Fibroblast of the aortic adventitia (primary cell): ENCODE data around the gene ABR. TPM values are rescaled to one million over a fixed set of nuclear protein-coding genes. Genes with fewer than 3 reads are reported as not detected.
"Not testable (repeated sequence)": the region's sequence is repeated elsewhere in the genome, so short reads cannot be mapped to it uniquely, and the experiment has no call there.

ENCODE experiments used
- DNase-seq: peaks from one replicate; pipeline ENCODE4 v3.0.0-alpha.2; 2010; ENCODE audit warnings: low read depth
- H3K4me3 ChIP-seq: 2 replicates; pipeline ENCODE4 v1.5.1; 2011; ENCODE audit warnings: low read depth, mild to moderate bottlenecking, control low read depth, low read length, moderate library complexity
- total RNA-seq: library from RNA; depleted of rRNA; stranded (reverse); fragments of >200 nt; gene quantifications from 2 replicates; pipeline ENCODE4 v1.2.3, GENCODE V29; 2012; ENCODE audit warnings: low replicate concordance
- TF ChIP-seq, protein P1 (sequence below): IDR thresholded peaks from 2 replicates; pipeline ENCODE4 v1.5.1; 2011; ENCODE audit warnings: mild to moderate bottlenecking, low read length, control low read depth, inconsistent platforms; ENCODE audit not compliant: insufficient read depth

ABR gene
- total RNA-seq, 1 donor = 76.8 TPM

DNA sequence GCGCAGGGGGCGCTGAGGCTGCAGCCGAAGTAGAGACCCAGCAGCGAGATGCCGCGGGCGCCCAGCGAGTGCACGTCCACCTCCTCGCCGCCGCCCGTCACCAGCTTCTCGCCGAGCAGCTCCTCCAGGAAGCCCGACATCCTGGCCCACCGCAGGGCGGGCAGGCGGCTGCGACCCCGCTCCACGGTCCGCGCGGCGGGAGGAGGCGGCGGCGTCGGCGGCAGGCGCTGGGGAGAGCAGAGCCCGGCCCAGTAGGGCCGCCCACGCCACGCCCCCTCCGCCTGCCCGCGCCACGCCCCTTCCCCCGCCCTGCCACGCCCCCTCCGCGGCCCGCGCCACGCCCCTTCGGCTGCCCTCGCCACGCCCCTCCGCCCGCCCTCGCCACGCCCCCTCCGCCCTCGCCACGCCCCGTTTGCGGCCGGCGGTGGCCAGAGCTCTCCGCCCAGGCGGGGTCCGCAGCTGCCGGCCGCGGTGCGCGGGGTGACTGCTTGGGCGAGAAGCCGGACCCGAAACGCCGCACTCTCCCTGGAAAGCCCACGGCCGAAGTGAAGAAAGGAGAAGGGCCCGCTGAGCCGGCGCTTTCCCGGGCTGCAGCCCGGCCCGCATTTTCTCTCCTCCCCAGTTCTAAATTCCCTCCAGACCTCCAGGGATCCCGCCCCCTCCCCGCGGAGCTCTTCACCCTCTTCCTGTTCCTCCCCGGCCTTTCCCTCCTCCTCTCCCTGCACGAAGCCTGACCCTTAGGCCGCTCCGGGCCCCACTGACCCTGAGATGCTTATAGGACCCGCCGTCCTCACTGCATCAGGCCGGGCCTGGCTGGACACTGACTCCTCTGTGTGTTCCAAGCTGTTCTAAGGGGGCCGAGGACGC, 200.0 kb downstream of the ABR start, which contains the start of gene NXN:
Gene NXN, minus strand, starts transcription at position 238 of the 867 bp plus-strand sequence.
- peak; percentile 64 for DNase-seq
- TF ChIP-seq, protein P1, sequence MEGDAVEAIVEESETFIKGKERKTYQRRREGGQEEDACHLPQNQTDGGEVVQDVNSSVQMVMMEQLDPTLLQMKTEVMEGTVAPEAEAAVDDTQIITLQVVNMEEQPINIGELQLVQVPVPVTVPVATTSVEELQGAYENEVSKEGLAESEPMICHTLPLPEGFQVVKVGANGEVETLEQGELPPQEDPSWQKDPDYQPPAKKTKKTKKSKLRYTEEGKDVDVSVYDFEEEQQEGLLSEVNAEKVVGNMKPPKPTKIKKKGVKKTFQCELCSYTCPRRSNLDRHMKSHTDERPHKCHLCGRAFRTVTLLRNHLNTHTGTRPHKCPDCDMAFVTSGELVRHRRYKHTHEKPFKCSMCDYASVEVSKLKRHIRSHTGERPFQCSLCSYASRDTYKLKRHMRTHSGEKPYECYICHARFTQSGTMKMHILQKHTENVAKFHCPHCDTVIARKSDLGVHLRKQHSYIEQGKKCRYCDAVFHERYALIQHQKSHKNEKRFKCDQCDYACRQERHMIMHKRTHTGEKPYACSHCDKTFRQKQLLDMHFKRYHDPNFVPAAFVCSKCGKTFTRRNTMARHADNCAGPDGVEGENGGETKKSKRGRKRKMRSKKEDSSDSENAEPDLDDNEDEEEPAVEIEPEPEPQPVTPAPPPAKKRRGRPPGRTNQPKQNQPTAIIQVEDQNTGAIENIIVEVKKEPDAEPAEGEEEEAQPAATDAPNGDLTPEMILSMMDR = peak; percentile 38

DNA sequence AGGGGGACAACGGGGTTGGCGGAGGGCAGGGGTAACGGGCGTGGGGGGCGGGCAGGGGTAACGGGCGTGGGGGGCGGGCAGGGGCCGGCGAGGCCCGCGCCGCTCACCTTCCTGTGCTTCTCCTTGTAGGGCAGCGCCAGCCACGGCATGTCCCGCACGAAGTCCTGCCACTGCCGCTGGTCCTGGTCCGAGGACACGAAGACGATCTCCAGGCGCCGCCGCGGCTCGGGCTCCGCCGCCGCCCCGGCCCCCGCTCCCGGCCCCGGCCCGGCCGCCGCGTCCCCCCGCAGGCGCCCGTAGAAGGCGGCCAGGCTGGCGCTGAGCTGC, 200.6 kb downstream of the ABR start:
- peak overlapping the region; percentile 73 for H3K4me3 ChIP-seq
- TF ChIP-seq, protein P1 = no peak
- DNase-seq = no peak

More for the DNA sequence above, 200.0 kb downstream of the ABR start, which contains the start of gene NXN:
- H3K4me3 ChIP-seq = peak within 1 kb of the TSS; percentile 73

DNA sequence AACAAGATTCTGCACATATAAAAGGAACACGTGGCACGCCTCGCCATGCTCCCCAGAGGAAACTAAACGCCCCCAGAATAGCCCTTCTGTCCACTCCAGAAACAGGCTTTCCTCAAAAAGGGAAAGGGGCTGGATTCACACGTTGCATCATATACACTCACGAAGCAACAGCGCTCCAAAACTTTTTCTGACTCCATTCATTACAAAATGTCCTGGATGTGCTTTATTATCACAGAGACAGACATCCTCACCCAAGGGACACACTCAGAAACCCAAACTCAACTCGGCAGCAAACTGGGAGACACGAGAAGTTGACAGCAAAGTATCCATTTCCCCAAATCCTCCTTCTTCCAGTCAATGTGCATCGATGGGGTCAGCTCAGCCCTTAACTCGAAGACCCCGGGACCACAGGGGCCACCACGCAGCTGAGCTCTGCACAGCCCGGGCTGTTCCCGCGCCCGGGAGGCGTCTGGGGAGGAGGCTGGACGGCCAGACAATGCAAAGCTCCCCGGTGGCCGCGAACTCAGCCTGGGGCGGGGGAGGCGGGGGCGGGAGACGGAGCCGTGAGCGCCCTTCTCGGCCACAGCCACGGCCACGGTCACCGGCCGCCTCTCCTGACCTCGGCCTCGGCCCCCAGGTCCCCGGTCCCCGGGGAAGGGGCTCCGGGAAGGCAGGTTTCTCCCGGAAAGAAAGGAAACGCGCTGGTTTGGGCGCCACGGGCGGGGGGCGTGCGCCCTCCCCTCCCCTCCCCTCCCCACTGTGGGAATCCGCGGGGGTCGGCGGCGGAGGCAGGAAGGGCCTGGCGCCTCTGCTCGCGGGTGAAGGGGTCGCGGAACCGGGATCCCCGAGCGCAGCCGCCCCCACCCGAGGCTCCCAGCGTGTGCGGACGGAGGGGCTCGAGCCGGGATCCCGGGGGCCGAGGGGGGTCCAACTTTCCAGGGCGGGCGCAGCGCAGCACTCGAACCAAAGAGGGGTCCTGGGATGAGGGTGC, 201.4 kb downstream of the ABR start:
- DNase-seq = no peak
- TF ChIP-seq, protein P1 = no peak
- H3K4me3 ChIP-seq = peak overlapping the region; percentile 71

DNA sequence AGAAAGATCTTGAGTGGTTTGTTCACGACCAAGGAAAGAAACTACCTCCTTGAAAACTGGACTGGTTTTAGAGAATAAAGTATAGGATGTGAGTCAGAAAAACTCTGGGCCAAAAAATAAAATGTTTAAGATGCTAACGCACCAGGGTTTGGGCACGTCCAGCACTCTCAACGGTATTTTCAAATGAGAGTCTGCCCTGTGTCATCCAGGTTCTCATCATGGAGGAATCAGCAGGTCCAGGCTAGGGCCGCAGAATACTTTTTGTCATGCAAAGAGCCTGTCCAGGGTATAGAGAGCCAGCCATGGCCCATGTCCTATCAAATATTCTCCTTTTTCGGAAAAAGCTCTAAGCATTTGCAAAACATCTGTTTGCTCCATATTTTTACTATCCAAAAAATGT, 202.6 kb downstream of the ABR start:
- no peak overlapping the region for H3K4me3 ChIP-seq

DNA sequence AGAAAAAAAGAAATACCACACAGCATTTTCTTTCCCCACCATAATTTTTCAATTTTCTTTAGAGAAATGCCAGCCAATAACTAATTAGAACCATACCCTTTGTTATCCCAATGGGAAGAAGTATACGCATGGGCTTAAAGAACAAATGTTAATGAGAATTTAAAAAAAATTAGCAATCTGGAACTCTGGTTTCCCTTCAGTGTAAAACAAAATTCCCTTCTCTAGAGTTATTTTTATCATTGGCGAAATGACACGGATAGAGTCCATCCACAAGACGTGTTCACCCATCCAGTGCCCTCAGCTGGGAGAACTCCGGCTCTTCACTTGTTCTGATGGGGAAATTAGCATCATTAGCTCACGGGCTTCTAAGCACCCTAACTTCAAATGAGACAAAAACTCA, 203.5 kb downstream of the ABR start:
- TF ChIP-seq, protein P1 = no peak
- no peak for DNase-seq
- H3K4me3 ChIP-seq = no peak overlapping the region

More for the DNA sequence above, 202.6 kb downstream of the ABR start:
- TF ChIP-seq, protein P1 = no peak
- DNase-seq = no peak

DNA sequence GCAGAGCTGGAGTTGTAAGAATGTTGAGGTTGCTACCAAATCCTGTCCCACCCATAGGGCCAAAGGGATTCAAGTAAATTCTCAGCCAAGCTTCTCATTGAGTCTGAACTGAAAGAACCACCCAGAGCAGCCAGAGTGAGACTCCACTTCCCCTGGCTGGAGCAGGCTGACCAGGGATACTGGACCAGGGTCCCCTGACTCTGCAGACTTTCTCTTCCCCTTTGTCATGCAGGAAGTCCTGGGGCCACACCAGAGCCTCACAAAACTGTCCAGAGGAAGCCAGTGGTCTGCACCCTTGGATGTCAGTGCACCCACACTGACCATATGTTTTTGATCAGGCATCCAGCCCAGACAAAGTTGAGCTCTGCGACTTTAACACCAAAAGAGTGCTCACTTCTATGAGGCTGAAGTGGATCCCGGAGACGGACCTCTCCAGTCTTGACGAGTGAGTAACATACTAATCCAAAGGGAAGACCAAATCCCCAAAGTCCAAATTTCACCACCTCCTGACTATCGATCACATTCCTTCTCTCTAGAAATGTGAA, 204.3 kb downstream of the ABR start:
- TF ChIP-seq, protein P1 = no peak
- peak overlapping the region; percentile 9 for H3K4me3 ChIP-seq
- DNase-seq = peak; percentile 63

- not testable (repeated sequence) for DNase-seq, H3K4me3 ChIP-seq
Measured at GRCh38 chr17:974778-975177, 205.0 kb downstream of the ABR start.
